MM.1S (cell line): ENCODE data around the gene TUBGCP2.

Source experiments
- DNase-seq: peaks from one replicate; pipeline ENCODE4 v3.0.0-alpha.2; 2015
- H2AFZ ChIP-seq: fragments of 300-600 bp; sonication (generic); 2 replicates; pipeline ENCODE4 v1.6.0; 2016; ENCODE audit warnings: antibody characterized with exemption, low read length
- H3F3A ChIP-seq: fragments of 300-600 bp; sonication (generic); 2 replicates; pipeline ENCODE4 v1.6.1; 2016; ENCODE audit warnings: mild to moderate bottlenecking, antibody characterized with exemption, low read length, moderate library complexity, mixed read lengths; ENCODE audit not compliant: insufficient read depth
- H3K27ac ChIP-seq: fragments of 300-600 bp; sonication (generic); 2 replicates; pipeline ENCODE4 v1.5.1; 2016; ENCODE audit warnings: mild to moderate bottlenecking, low read length
- H3K27me3 ChIP-seq: fragments of 300-600 bp; sonication (generic); replicated peaks from 2 replicates; pipeline ENCODE4 v1.6.0; 2016; ENCODE audit warnings: low read length; ENCODE audit not compliant: insufficient read depth
- H3K36me3 ChIP-seq: fragments of 300-600 bp; sonication (generic); replicated peaks from 2 replicates; pipeline ENCODE4 v1.6.1; 2016; ENCODE audit warnings: mild to moderate bottlenecking, low read length, mixed read lengths; ENCODE audit not compliant: insufficient read depth
- H3K4me1 ChIP-seq: fragments of 300-600 bp; sonication (generic); 2 replicates; pipeline ENCODE4 v1.6.1; 2016; ENCODE audit warnings: low read length, mixed read lengths
- H3K4me2 ChIP-seq: fragments of 300-600 bp; sonication (generic); 2 replicates; pipeline ENCODE4 v1.6.0; 2016; ENCODE audit warnings: low read depth, low read length
- H3K4me3 ChIP-seq: fragments of 300-600 bp; sonication (generic); 2 replicates; pipeline ENCODE4 v1.5.1; 2016; ENCODE audit warnings: low read length, mixed read lengths
- H3K79me2 ChIP-seq: fragments of 300-600 bp; sonication (generic); 2 replicates; pipeline ENCODE4 v1.6.1; 2016; ENCODE audit warnings: mixed run types, low read length, mixed read lengths
- H3K9ac ChIP-seq: fragments of 300-600 bp; sonication (generic); 2 replicates; pipeline ENCODE4 v1.6.1; 2016; ENCODE audit warnings: low read length, mixed read lengths
- H3K9me2 ChIP-seq: fragments of 300-600 bp; sonication (generic); replicated peaks from 2 replicates; pipeline ENCODE4 v1.6.1; 2016; ENCODE audit warnings: mild to moderate bottlenecking, low read length, mixed read lengths; ENCODE audit not compliant: insufficient read depth
- H3K9me3 ChIP-seq: fragments of 300-600 bp; sonication (generic); replicated peaks from 2 replicates; pipeline ENCODE4 v1.6.1; 2016; ENCODE audit warnings: mild to moderate bottlenecking, low read length, mixed read lengths; ENCODE audit not compliant: insufficient read depth
- H4K20me1 ChIP-seq: fragments of 300-600 bp; sonication (generic); 2 replicates; pipeline ENCODE4 v1.6.1; 2016; ENCODE audit warnings: mild to moderate bottlenecking, low read length, moderate library complexity, mixed read lengths; ENCODE audit not compliant: insufficient read depth
- CTCF ChIP-seq: fragments of 300-600 bp; sonication (generic); IDR thresholded peaks from 2 replicates; pipeline ENCODE4 v1.5.1; 2016; ENCODE audit warnings: antibody characterized with exemption, low read length, mixed read lengths
- EZH2 ChIP-seq: fragments of 300-600 bp; sonication (generic); optimal IDR thresholded peaks from 2 replicates; pipeline ENCODE3; 2017; ENCODE audit warnings: low read depth, mild to moderate bottlenecking, antibody characterized with exemption, low read length, mixed read lengths
- EZH2phosphoT487 ChIP-seq: fragments of 300-600 bp; sonication (generic); IDR thresholded peaks from 2 replicates; pipeline ENCODE4 v1.6.1; 2018; ENCODE audit warnings: antibody characterized with exemption, low read length

The TUBGCP2 gene

GRCh38 chr10:133312016-133312768 lies 3.5 kb upstream of the TUBGCP2 start:
- Histone ChIP-seq H4K20me1 (no peaks in the 10 kb centered on the region), H3K27me3 (no peaks in the 10 kb centered on the region), H3K9me3 (no peaks in the 10 kb centered on the region), H3K9ac (no peak overlapping the region), H3K36me3 (no peaks in the 10 kb centered on the region), H3K4me3 (no peak overlapping the region), H3F3A (peaks cover 6% of the 10 kb centered on the region; the same call in 1 of the 2 replicates), H3K4me1 (peaks cover 6% of the 10 kb centered on the region), H3K9me2 (no peaks in the 10 kb centered on the region), H3K27ac (no peak overlapping the region), H2AFZ (no peak overlapping the region), H3K4me2 (no peak overlapping the region), H3K79me2 (peaks cover 15% of the 10 kb centered on the region)
- no peak for DNase-seq
- no peak for TF ChIP-seq EZH2
- no peak for TF ChIP-seq CTCF
- no peak for TF ChIP-seq EZH2phosphoT487

GRCh38 chr10:133311570-133311969 lies 2.9 kb upstream of the TUBGCP2 start:
- Histone ChIP-seq H3K27me3 (no peaks in the 10 kb centered on the region), H3K79me2 (peaks cover 21% of the 10 kb centered on the region), H3K9me2 (no peaks in the 10 kb centered on the region), H3F3A (peaks cover 6% of the 10 kb centered on the region; the same call in 1 of the 2 replicates), H3K4me3 (no peak overlapping the region), H3K4me1 (peaks cover 10% of the 10 kb centered on the region), H2AFZ (no peak overlapping the region), H3K36me3 (no peaks in the 10 kb centered on the region), H3K9me3 (no peaks in the 10 kb centered on the region), H3K4me2 (no peak overlapping the region), H4K20me1 (no peaks in the 10 kb centered on the region), H3K9ac (no peak overlapping the region), H3K27ac (no peak overlapping the region)
- DNase-seq = no peak
- TF ChIP-seq EZH2 (no peak), EZH2phosphoT487 (no peak), CTCF (no peak)

- no peak for TF ChIP-seq CTCF
- H3K27ac ChIP-seq = no peak overlapping the region
Observed at GRCh38 chr10:133310789-133311188, 2.1 kb upstream of the TUBGCP2 start.

More at GRCh38 chr10:133310789-133311188, 2.1 kb upstream of the TUBGCP2 start:
- DNase-seq = no peak
- no peak overlapping the region for H3K9ac ChIP-seq
- H3K4me3 ChIP-seq = no peak overlapping the region
- H4K20me1 ChIP-seq = no peaks in the 10 kb centered on the region
- H3F3A ChIP-seq = peaks cover 6% of the 10 kb centered on the region; the same call in 1 of the 2 replicates
- H3K4me2 ChIP-seq = no peak overlapping the region
- H3K36me3 ChIP-seq = no peaks in the 10 kb centered on the region
- H3K9me3 ChIP-seq = no peaks in the 10 kb centered on the region
- H2AFZ ChIP-seq = no peak overlapping the region
- H3K27me3 ChIP-seq = no peaks in the 10 kb centered on the region
- no peaks in the 10 kb centered on the region for H3K9me2 ChIP-seq
- H3K79me2 ChIP-seq = peaks cover 27% of the 10 kb centered on the region
- H3K4me1 ChIP-seq = peaks cover 10% of the 10 kb centered on the region
